ENCODE measurements around the gene NRP2. TPM values are rescaled to one million over a fixed set of nuclear protein-coding genes. Genes with fewer than 3 reads are reported as not detected.

Gene NRP2
- total RNA-seq: 1 to 10 TPM; 1.5 to 3.8 TPM

DNA sequence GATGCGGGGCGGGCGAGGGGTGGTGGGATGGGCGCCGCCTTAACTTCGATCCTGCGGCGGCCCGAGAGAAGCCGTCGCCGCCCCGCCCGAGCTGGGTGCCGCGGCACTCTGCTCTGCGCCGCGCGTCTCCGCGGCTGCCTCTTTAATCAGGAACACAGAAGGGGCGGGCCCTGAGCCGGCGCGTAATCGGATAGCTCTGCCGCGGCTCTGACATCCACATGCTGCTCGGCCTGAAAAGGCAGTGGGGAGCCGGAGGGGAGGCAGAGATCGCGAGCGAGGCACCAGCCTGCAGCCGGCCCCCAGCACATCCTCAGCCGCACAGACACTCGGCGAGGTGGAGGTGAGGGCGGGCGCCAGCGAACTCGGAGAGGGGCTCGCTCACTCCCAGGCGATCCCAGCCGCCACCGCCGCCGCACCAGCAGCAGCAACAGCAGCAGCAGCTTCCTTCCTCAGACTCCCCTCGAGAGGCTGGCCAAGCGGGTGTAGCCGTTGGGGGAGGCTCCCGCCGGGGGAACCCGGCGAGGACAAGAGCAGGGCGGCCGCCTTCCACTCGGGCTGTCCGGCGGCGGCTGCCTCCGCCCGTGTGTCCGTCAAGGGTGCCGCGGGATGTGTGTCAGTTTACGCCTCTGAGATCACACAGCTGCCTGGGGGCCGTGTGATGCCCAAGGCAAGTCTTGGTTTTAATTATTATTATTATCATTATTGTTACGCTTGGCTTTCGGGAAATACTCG lies at the start of gene NRP2:
Gene NRP2, plus strand, starts transcription at position 263 of the 732 bp plus-strand sequence. CDS start 790 bp downstream, outside the sequence.
- intact Hi-C loops (cut with DNase I, micrococcal nuclease): loop anchor here in 1 of 2 experiments (5.0 kb wide), 2 partner anchors 245 to 1575 kb away; no protein-coding TSS in a partner anchor
- ATAC-seq (peak; percentile 85), DNase-seq (peak; percentile 78)
- Mint-ChIP-seq H3K27ac (no peak within 1 kb of the TSS), H3K9me3 (ENCODE audit: low read depth) (no peaks in the 10 kb centered on the region), H3K4me1 (peaks cover 23% of the 10 kb centered on the region), H3K27me3 (peaks cover 57% of the 10 kb centered on the region), H3K36me3 (ENCODE audit: low read depth) (no peaks in the 10 kb centered on the region), H3K4me3 (peak within 1 kb of the TSS; percentile 73)
- CTCF ChIA-PET: interaction anchor here (1.2 to 1.5 kb wide), 2 partner anchors 17 to 359 kb away, joined by 3 read pairs; no protein-coding TSS in a partner anchor
- POLR2A ChIA-PET: no interaction called here

GRCh38 chr2:205633994-205634393 lies 48.3 kb upstream of the NRP2 start:
- POLR2A ChIA-PET: no interaction called here
- no peak for ATAC-seq
- H3K4me1 Mint-ChIP-seq: peaks cover 15% of the 10 kb centered on the region
- CTCF ChIA-PET: interaction anchor here (0.9 to 1.3 kb wide), 2 partner anchors 20 to 79 kb away, joined by 3 read pairs; no protein-coding TSS in a partner anchor
- no peaks in the 10 kb centered on the region for H3K36me3 Mint-ChIP-seq (ENCODE audit: low read depth)
- no peaks in the 10 kb centered on the region for H3K27me3 Mint-ChIP-seq
- no peak for DNase-seq
- no peak overlapping the region for H3K27ac Mint-ChIP-seq
- no peaks in the 10 kb centered on the region for H3K9me3 Mint-ChIP-seq (ENCODE audit: low read depth)
- H3K4me3 Mint-ChIP-seq: no peak overlapping the region
- intact Hi-C loops (cut with DNase I, micrococcal nuclease): no loop called here

GRCh38 chr2:205636549-205637319 lies 45.6 kb upstream of the NRP2 start:
- no peaks in the 10 kb centered on the region for H3K9me3 Mint-ChIP-seq (ENCODE audit: low read depth)
- no peak overlapping the region for H3K27ac Mint-ChIP-seq
- DNase-seq (no peak), ATAC-seq (peak; percentile 42)
- H3K4me1 Mint-ChIP-seq: peaks cover 15% of the 10 kb centered on the region
- no peak overlapping the region for H3K4me3 Mint-ChIP-seq
- intact Hi-C loops (cut with DNase I, micrococcal nuclease): no loop called here
- ChIA-PET CTCF (interaction anchor here (0.5 kb wide), 1 partner anchor 1346 kb away, joined by 3 read pairs; no protein-coding TSS in a partner anchor), POLR2A (no interaction called here)
- no peaks in the 10 kb centered on the region for H3K36me3 Mint-ChIP-seq (ENCODE audit: low read depth)
- H3K27me3 Mint-ChIP-seq: no peaks in the 10 kb centered on the region

GRCh38 chr2:205637320-205637602 lies 45.0 kb upstream of the NRP2 start:
- no peak for DNase-seq
- POLR2A ChIA-PET: no interaction called here
- intact Hi-C loops (cut with DNase I, micrococcal nuclease): no loop called here
- Mint-ChIP-seq H3K9me3 (ENCODE audit: low read depth) (no peaks in the 10 kb centered on the region), H3K27ac (peak overlapping the region; percentile 49), H3K36me3 (ENCODE audit: low read depth) (no peaks in the 10 kb centered on the region), H3K27me3 (peaks cover 2% of the 10 kb centered on the region), H3K4me3 (no peak overlapping the region), H3K4me1 (peaks cover 15% of the 10 kb centered on the region)
- CTCF ChIA-PET: no interaction called here
- no peak for ATAC-seq

- H3K4me3 Mint-ChIP-seq: no peak overlapping the region
- no peaks in the 10 kb centered on the region for H3K36me3 Mint-ChIP-seq (ENCODE audit: low read depth)
- intact Hi-C loops (cut with DNase I, micrococcal nuclease): no loop called here
- ATAC-seq: peak; percentile 39
- H3K27me3 Mint-ChIP-seq: peaks cover 2% of the 10 kb centered on the region
- ChIA-PET POLR2A (no interaction called here), CTCF (no interaction called here)
- H3K27ac Mint-ChIP-seq: peak overlapping the region; percentile 49
- no peaks in the 10 kb centered on the region for H3K9me3 Mint-ChIP-seq (ENCODE audit: low read depth)
- peaks cover 15% of the 10 kb centered on the region for H3K4me1 Mint-ChIP-seq
- DNase-seq: no peak
Measured at GRCh38 chr2:205637779-205638503, 44.4 kb upstream of the NRP2 start.

DNA sequence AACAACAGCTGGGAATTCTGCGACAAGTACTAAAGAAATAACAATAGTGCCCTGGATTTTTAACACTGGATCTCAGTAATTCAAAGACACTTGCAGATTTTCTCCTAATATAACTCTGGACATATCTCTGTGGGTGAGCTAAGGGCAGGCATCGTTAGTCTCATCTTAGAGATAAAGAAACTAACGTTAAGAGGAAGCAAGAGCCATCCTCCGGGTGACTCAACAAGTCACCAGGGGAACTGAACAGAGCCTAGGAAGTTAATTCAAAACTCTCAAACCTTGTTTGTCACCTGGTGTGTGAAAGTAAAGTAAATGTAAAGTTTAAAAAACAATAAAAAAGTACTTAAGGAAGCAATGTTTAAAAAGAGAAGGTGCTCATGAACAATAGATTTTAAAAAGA lies 41.6 kb upstream of the NRP2 start:
- peaks cover 15% of the 10 kb centered on the region for H3K4me1 Mint-ChIP-seq
- H3K9me3 Mint-ChIP-seq (ENCODE audit: low read depth): no peaks in the 10 kb centered on the region
- no peak for ATAC-seq
- H3K4me3 Mint-ChIP-seq: no peak overlapping the region
- ChIA-PET POLR2A (interaction anchor here (0.7 kb wide), 1 partner anchor 1722 kb away, joined by 11 read pairs; no protein-coding TSS in a partner anchor), CTCF (interaction anchor here (1.0 to 1.4 kb wide), 4 partner anchors 10 to 39 kb away, joined by 3 to 4 read pairs (median 3); no protein-coding TSS in a partner anchor)
- DNase-seq: no peak
- peaks cover 7% of the 10 kb centered on the region for H3K27me3 Mint-ChIP-seq
- H3K27ac Mint-ChIP-seq: no peak overlapping the region
- intact Hi-C loops (cut with DNase I, micrococcal nuclease): no loop called here
- no peaks in the 10 kb centered on the region for H3K36me3 Mint-ChIP-seq (ENCODE audit: low read depth)

DNA sequence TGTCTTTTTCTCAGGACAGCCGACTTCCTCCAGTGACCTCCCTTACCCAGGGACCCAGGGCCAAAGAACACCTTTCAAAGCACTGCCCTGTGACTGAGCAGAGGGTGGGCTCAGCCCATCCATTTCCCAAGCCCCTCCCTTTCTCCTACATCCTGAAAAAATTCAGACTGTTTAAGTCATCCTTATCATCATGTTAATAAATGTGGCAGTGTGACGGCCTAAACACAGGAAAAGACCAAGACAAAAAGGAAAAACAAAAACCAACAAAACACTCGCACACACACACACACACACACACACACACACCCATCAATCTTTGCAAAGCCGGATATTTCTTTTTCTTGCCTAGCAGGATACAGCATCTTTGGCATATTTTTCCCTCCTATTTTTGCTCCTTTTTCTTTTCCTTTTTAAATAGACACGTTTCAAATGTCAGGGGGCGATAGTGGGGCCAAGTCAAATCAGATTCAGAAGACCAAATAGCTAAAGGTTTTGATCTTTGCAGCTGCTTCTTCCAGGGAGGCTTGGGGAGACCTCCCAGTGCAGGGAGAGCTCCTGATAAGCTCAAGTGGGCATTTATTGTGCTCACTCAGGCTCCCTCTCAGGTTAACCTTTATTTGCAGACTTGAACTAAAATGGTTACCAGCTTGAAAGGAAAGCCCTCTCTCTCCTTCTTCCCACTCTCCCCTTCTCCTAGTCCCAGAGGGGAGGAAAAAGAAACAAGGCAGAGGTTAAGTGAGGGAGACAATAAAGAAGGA lies 39.5 kb upstream of the NRP2 start:
- H3K9me3 Mint-ChIP-seq (ENCODE audit: low read depth): no peaks in the 10 kb centered on the region
- no peak overlapping the region for H3K4me3 Mint-ChIP-seq
- H3K4me1 Mint-ChIP-seq: peaks cover 3% of the 10 kb centered on the region
- ChIA-PET POLR2A (interaction anchor here (0.6 to 0.7 kb wide), 2 partner anchors 30 to 1560 kb away, joined by 5 to 6 read pairs; no protein-coding TSS in a partner anchor), CTCF (no interaction called here)
- no peak overlapping the region for H3K27ac Mint-ChIP-seq
- DNase-seq: no peak
- no peak for ATAC-seq
- intact Hi-C loops (cut with DNase I, micrococcal nuclease): no loop called here
- no peaks in the 10 kb centered on the region for H3K36me3 Mint-ChIP-seq (ENCODE audit: low read depth)
- H3K27me3 Mint-ChIP-seq: peaks cover 7% of the 10 kb centered on the region

DNA sequence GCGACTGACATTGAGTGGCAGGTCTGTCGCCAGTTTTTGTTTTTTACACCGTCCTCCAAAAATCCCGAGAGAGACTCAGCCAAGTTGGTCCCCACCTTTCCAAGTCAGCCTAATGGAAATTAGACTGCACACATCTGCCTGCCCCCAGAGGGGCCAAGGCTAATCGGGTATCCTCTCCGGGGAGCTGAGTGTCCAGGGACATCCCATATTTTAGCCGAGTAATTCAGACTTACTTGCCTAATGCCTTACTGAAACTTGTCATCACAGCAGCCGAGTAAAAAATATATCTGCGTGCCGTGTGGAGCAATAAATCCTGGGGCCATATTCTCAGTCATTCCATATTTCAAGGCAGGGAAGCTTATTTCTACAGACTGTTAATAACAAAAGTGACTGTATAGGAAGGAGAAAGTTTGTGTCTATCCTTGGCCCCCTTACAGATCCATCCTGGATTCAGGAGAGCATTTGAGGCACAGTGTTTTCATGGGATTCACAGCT lies 38.9 kb upstream of the NRP2 start:
- ATAC-seq (no peak), DNase-seq (no peak)
- H3K27ac Mint-ChIP-seq: no peak overlapping the region
- intact Hi-C loops (cut with DNase I, micrococcal nuclease): no loop called here
- H3K27me3 Mint-ChIP-seq: peaks cover 7% of the 10 kb centered on the region
- CTCF ChIA-PET: no interaction called here
- H3K9me3 Mint-ChIP-seq (ENCODE audit: low read depth): no peaks in the 10 kb centered on the region
- no peaks in the 10 kb centered on the region for H3K4me1 Mint-ChIP-seq
- H3K36me3 Mint-ChIP-seq (ENCODE audit: low read depth): no peaks in the 10 kb centered on the region
- H3K4me3 Mint-ChIP-seq: no peak overlapping the region
- POLR2A ChIA-PET: interaction anchor here (0.7 kb wide), 1 partner anchor 1561 kb away, joined by 5 read pairs; no protein-coding TSS in a partner anchor

GRCh38 chr2:205644018-205644417 lies 38.3 kb upstream of the NRP2 start:
- no peak for DNase-seq
- no peak for ATAC-seq
- CTCF ChIA-PET: interaction anchor here (0.6 kb wide), 1 partner anchor 819 kb away, joined by 3 read pairs; no protein-coding TSS in a partner anchor
- H3K36me3 Mint-ChIP-seq (ENCODE audit: low read depth): no peaks in the 10 kb centered on the region
- no peaks in the 10 kb centered on the region for H3K9me3 Mint-ChIP-seq (ENCODE audit: low read depth)
- H3K4me3 Mint-ChIP-seq: no peak overlapping the region
- H3K27ac Mint-ChIP-seq: no peak overlapping the region
- no peaks in the 10 kb centered on the region for H3K4me1 Mint-ChIP-seq
- POLR2A ChIA-PET: no interaction called here
- intact Hi-C loops (cut with DNase I, micrococcal nuclease): no loop called here
- peaks cover 7% of the 10 kb centered on the region for H3K27me3 Mint-ChIP-seq

DNA sequence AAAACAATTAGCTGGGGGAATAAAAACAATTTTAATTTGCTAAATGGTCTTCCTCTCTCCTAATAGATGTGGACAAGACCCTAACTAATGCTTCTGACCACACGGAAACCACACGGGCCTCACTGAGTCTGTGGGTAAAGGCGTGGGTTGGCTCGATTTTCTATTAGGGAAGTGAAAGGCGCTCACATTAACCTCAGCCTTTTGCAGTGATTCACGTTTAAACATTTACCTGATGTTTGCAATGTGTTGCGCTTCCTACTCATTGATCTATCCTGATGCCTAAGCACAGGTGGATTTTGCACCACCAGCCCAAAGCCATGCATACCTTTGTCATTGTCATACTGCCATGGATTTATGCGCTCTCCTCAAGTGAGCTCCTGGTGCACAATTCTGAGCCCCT lies 35.6 kb upstream of the NRP2 start:
- ChIA-PET POLR2A (no interaction called here), CTCF (no interaction called here)
- no peaks in the 10 kb centered on the region for H3K9me3 Mint-ChIP-seq (ENCODE audit: low read depth)
- intact Hi-C loops (cut with DNase I, micrococcal nuclease): no loop called here
- H3K4me3 Mint-ChIP-seq: no peak overlapping the region
- H3K27ac Mint-ChIP-seq: no peak overlapping the region
- H3K4me1 Mint-ChIP-seq: no peaks in the 10 kb centered on the region
- peaks cover 7% of the 10 kb centered on the region for H3K27me3 Mint-ChIP-seq
- H3K36me3 Mint-ChIP-seq (ENCODE audit: low read depth): no peaks in the 10 kb centered on the region
- ATAC-seq (no peak), DNase-seq (no peak)

DNA sequence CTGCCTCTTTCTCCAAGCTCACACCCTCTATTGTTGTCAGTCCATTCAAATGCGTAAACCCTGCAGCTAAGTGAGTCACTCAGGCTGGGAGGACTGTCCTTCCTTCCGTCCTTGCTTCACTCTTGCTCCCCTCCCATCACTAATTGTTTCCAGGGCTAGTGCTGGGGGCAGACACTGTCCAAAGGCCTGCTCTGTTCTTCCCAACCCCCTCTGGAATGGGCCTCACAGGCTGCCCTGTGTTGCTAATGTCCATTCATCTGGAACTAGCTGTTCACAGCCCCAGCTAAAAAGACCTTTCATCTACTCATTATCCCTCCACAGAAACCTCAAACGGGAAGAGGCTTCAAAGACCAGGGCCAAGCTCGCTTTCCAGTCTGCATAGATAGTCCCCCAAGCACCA lies 31.9 kb upstream of the NRP2 start:
- Mint-ChIP-seq H3K27ac (no peak overlapping the region), H3K36me3 (ENCODE audit: low read depth) (no peaks in the 10 kb centered on the region), H3K4me3 (no peak overlapping the region), H3K9me3 (ENCODE audit: low read depth) (no peaks in the 10 kb centered on the region), H3K27me3 (no peaks in the 10 kb centered on the region), H3K4me1 (peaks cover 2% of the 10 kb centered on the region)
- ATAC-seq: no peak
- POLR2A ChIA-PET: no interaction called here
- intact Hi-C loops (cut with DNase I, micrococcal nuclease): no loop called here
- CTCF ChIA-PET: interaction anchor here (0.6 to 1.1 kb wide), 2 partner anchors 10 to 141 kb away, joined by 3 read pairs; no protein-coding TSS in a partner anchor
- DNase-seq: no peak
